ENCODE data around the gene CEP112. TPM values are rescaled to one million over a fixed set of nuclear protein-coding genes. Genes with fewer than 3 reads are reported as not detected.

CEP112 gene
- total and polyA plus RNA-seq, 2 of the 8 experiments (the other 6 are each of a cell fraction or from before 2014, with no cell fraction given): 0.62 to 3.1 TPM

DNA sequence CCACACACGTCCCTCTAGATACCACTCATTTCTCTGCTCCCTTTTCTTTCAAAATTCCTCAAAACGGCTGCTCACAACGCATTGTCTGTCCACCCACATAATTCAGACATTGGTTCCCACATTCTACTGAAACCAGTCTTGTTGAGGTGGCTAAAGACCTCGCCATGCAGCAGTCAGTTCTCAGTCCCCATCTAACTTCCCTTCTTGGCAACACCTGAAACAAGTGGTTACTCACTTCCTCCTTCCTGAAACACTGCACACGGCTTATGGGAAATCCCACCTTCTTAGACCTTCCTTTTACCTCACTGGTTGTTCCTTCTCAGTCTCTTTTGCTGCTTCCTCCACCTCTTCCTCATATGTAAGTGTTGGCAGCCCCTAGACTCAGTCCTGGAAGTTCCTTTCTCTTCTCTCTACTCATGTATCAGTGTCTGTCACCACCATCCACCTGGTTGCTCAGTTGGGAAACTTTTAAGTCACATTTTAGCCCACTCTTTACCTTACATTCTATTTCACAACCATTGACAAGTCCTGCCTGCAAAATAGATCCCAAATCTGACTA, 277.1 kb downstream of the CEP112 start:
- Histone ChIP-seq H4K5ac (ENCODE audit: insufficient read length, low read depth, low read length) (no peak overlapping the region), H3K14ac (ENCODE audit: insufficient read length) (no peak overlapping the region), H2AK5ac (ENCODE audit: low read depth, low read length) (no peak overlapping the region), H3K27ac (ENCODE audit: low read depth, low read length) (no peak overlapping the region), H3K9me3 (ENCODE audit: insufficient read depth in 2 of 2, low read depth in 1 of 2, low read length in 1 of 2) (no peaks in the 10 kb centered on the region), H3K36me3 (ENCODE audit: control insufficient read depth in 2 of 4, insufficient read depth in 4 of 4, low read length in 3 of 4) (no peaks in the 10 kb centered on the region), H3K56ac (replicated peaks; ENCODE audit: insufficient read length, low read depth, low read length) (no peak overlapping the region), H2BK5ac (ENCODE audit: low read depth, low read length) (no peak overlapping the region), H3K23me2 (ENCODE audit: low read depth, low read length) (no peaks in the 10 kb centered on the region), H2AFZ (ENCODE audit: low read length) (no peak overlapping the region), H3K4me1 (replicated peaks in 1 of 4; ENCODE audit: control insufficient read depth in 3 of 4, insufficient read depth in 4 of 4, low read length in 3 of 4) (peaks cover 0 to 6% (median 0%) of the 10 kb centered on the region in 4 experiments; a peak in 1 of 7 replicates), H4K91ac (replicated peaks; ENCODE audit: insufficient read length, low read length) (no peak overlapping the region), H2BK12ac (ENCODE audit: low read depth, low read length) (no peak overlapping the region), H2BK15ac (ENCODE audit: low read length) (no peak overlapping the region), H2BK20ac (ENCODE audit: low read length) (no peak overlapping the region), H3K79me1 (ENCODE audit: low read depth, low read length) (no peaks in the 10 kb centered on the region), H3K9ac (replicated peaks in 1 of 4; ENCODE audit: extremely low read depth in 1 of 4, low read depth in 3 of 4, low read length in 3 of 4) (no peak overlapping the region), H3K4me2 (ENCODE audit: insufficient read depth in 1 of 2, low read depth in 2 of 2, low read length in 2 of 2) (no peak overlapping the region), H4K8ac (ENCODE audit: extremely low read depth, insufficient read depth, low read length) (no peak overlapping the region), H4K20me1 (replicated peaks in 1 of 2; ENCODE audit: control insufficient read depth in 1 of 2, insufficient read depth in 2 of 2, low read length in 2 of 2) (no peaks in the 10 kb centered on the region), H2BK120ac (replicated peaks; ENCODE audit: low read depth, low read length) (no peak overlapping the region), H3K23ac (ENCODE audit: insufficient read length) (no peak overlapping the region), H3K79me2 (ENCODE audit: control insufficient read depth in 1 of 2, insufficient read depth in 2 of 2, low read length in 2 of 2) (no peaks in the 10 kb centered on the region), H3K4ac (replicated peaks; ENCODE audit: insufficient read length, low read depth, low read length) (no peak overlapping the region), H3K27me3 (replicated peaks in 1 of 4; ENCODE audit: control insufficient read depth in 3 of 4, extremely low read depth in 1 of 4, insufficient read depth in 3 of 4, low read length in 3 of 4) (peaks cover 0 to 1% (median 0%) of the 10 kb centered on the region in 4 experiments; a peak in 1 of 7 replicates), H3K4me3 (ENCODE audit: extremely low read depth in 1 of 4, insufficient read depth in 2 of 4, low read depth in 3 of 4, low read length in 4 of 4) (no peak overlapping the region), H3K18ac (ENCODE audit: extremely low read depth, low read length) (no peak overlapping the region)
- WGBS, 2 experiments (ENCODE audit: extremely low coverage in 1 of 2, insufficient coverage in 1 of 2, insufficient read length in 1 of 2, insufficient replicate concordance in 2 of 2, low coverage in 1 of 2, low lambda C conversion rate in 2 of 2, missing lambda C conversion rate in 1 of 2): 86% methylated on average over 5 of the region's 5 CpGs; no CpG with 5 or more reads in 1 of the 2 experiments
- POLR2A ChIA-PET (ENCODE audit: partially characterized antibody): no interaction called here
- CTCF ChIA-PET (ENCODE audit: partially characterized antibody): interaction anchor here (0.6 kb wide), 1 partner anchor 188 kb away, joined by 3 read pairs; no protein-coding TSS in a partner anchor
- DNase-seq (ENCODE audit: low read depth in 1 of 2, low spot score in 2 of 2) (no peak), FAIRE-seq (no peak)
- TF ChIP-seq, protein P1, sequence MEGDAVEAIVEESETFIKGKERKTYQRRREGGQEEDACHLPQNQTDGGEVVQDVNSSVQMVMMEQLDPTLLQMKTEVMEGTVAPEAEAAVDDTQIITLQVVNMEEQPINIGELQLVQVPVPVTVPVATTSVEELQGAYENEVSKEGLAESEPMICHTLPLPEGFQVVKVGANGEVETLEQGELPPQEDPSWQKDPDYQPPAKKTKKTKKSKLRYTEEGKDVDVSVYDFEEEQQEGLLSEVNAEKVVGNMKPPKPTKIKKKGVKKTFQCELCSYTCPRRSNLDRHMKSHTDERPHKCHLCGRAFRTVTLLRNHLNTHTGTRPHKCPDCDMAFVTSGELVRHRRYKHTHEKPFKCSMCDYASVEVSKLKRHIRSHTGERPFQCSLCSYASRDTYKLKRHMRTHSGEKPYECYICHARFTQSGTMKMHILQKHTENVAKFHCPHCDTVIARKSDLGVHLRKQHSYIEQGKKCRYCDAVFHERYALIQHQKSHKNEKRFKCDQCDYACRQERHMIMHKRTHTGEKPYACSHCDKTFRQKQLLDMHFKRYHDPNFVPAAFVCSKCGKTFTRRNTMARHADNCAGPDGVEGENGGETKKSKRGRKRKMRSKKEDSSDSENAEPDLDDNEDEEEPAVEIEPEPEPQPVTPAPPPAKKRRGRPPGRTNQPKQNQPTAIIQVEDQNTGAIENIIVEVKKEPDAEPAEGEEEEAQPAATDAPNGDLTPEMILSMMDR (IDR thresholded peaks at IDR 0.05; ENCODE audit: control extremely low read depth in 1 of 3, insufficient read depth in 1 of 3, low read depth in 1 of 3, low read length in 3 of 3): no peak
- TF ChIP-seq, protein P2, sequence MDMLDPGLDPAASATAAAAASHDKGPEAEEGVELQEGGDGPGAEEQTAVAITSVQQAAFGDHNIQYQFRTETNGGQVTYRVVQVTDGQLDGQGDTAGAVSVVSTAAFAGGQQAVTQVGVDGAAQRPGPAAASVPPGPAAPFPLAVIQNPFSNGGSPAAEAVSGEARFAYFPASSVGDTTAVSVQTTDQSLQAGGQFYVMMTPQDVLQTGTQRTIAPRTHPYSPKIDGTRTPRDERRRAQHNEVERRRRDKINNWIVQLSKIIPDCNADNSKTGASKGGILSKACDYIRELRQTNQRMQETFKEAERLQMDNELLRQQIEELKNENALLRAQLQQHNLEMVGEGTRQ (IDR thresholded peaks at IDR 0.05; ENCODE audit: low read length): no peak
- TF ChIP-seq KDM5A (IDR thresholded peaks at IDR 0.05; ENCODE audit: low read length) (no peak), CHD2 (IDR thresholded peaks at IDR 0.05; ENCODE audit: low read length) (no peak), EGR1 (IDR thresholded peaks at IDR 0.05; ENCODE audit: borderline replicate concordance, low read depth, low read length) (no peak), CEBPB (IDR thresholded peaks at IDR 0.05; ENCODE audit: low read depth, low read length) (no peak), SAP30 (IDR thresholded peaks at IDR 0.05; ENCODE audit: insufficient read depth, insufficient replicate concordance, low read length) (no peak), SRF (IDR thresholded peaks at IDR 0.05; ENCODE audit: low read depth, low read length) (no peak), RAD21 (IDR thresholded peaks at IDR 0.05 in 1 of 2, conservative IDR thresholded peaks at IDR 0.05 in 1 of 2; ENCODE audit: low read depth in 2 of 2, low read length in 2 of 2) (no peak)

All from H1 (cell line).